HepG2 (cell line): ENCODE data around the gene TUBB3. TPM values are rescaled to one million over a fixed set of nuclear protein-coding genes. Genes with fewer than 3 reads are reported as not detected.

Source experiments
- CHD2 ChIP-seq: IDR thresholded peaks from 2 replicates; pipeline ENCODE4 v1.6.1; 2011; ENCODE audit warnings: low read depth, low read length, improper control_type of control experiment
- GABPB1 ChIP-seq: IDR thresholded peaks from 2 replicates; pipeline ENCODE4 v1.6.1; 2016; ENCODE audit warnings: mild to moderate bottlenecking, missing genetic modification reagents, moderate library complexity, missing compliant biosample characterization
- NAIF1 ChIP-seq: sonication (generic); formaldehyde crosslinking; IDR thresholded peaks from 2 replicates; pipeline ENCODE4 v1.5.0; 2020; ENCODE audit warnings: mild to moderate bottlenecking, missing genetic modification reagents, borderline replicate concordance
- NKX3-1 ChIP-seq: sonication (generic); formaldehyde crosslinking; IDR thresholded peaks from 2 replicates; pipeline ENCODE4 v1.5.0; 2020; ENCODE audit warnings: missing genetic modification reagents
- NR2F6 ChIP-seq, 2 experiments: IDR thresholded peaks; 2 replicates each; pipeline ENCODE4 v1.6.1; 2016; ENCODE audit warnings: antibody characterized with exemption in 1 of 2, mild to moderate bottlenecking in 1 of 2
- RAD51 ChIP-seq: fragments of 450-650 bp; IDR thresholded peaks from 2 replicates; pipeline ENCODE4 v1.6.1; 2016; ENCODE audit warnings: borderline replicate concordance
- RFX3 ChIP-seq: IDR thresholded peaks from 2 replicates; pipeline ENCODE4 v1.6.1; 2016; ENCODE audit warnings: missing biosample characterization, missing genetic modification reagents
- RXRB ChIP-seq: IDR thresholded peaks from 2 replicates; pipeline ENCODE4 v1.6.1; 2016; ENCODE audit warnings: borderline replicate concordance, missing genetic modification reagents, missing compliant biosample characterization
- SMAD9 ChIP-seq: sonication (generic); formaldehyde crosslinking; IDR thresholded peaks from 2 replicates; pipeline ENCODE4 v1.5.1; 2020; ENCODE audit warnings: mild to moderate bottlenecking, missing genetic modification reagents
- ZNF17 ChIP-seq: sonication (generic); formaldehyde crosslinking; IDR thresholded peaks from 2 replicates; pipeline ENCODE4 v1.5.0; 2020; ENCODE audit warnings: mild to moderate bottlenecking, missing genetic modification reagents
- ZNF234 ChIP-seq: sonication (generic); formaldehyde crosslinking; conservative IDR thresholded peaks from 2 replicates; pipeline ENCODE4 v1.5.1; 2020; ENCODE audit warnings: mild to moderate bottlenecking, missing genetic modification reagents
- ZNF251 ChIP-seq: sonication (generic); formaldehyde crosslinking; IDR thresholded peaks from 2 replicates; pipeline ENCODE4 v1.9.0; 2021; ENCODE audit warnings: mild to moderate bottlenecking, missing genetic modification reagents
- ZNF33A ChIP-seq: sonication (generic); formaldehyde crosslinking; IDR thresholded peaks from 2 replicates; pipeline ENCODE4 v1.5.1; 2020; ENCODE audit warnings: missing genetic modification reagents, mild to moderate bottlenecking, moderate library complexity, borderline replicate concordance
- ZNF570 ChIP-seq: sonication (generic); formaldehyde crosslinking; IDR thresholded peaks from 2 replicates; pipeline ENCODE4 v1.4.0; 2020; ENCODE audit warnings: mild to moderate bottlenecking, missing genetic modification reagents, borderline replicate concordance
- ZNF605 ChIP-seq: sonication (generic); formaldehyde crosslinking; IDR thresholded peaks from 2 replicates; pipeline ENCODE4 v1.8.0; 2022; ENCODE audit warnings: mild to moderate bottlenecking, missing genetic modification reagents
- ZNF737 ChIP-seq: sonication (generic); formaldehyde crosslinking; IDR thresholded peaks from 2 replicates; pipeline ENCODE4 v1.5.0; 2020; ENCODE audit warnings: missing genetic modification reagents, mild to moderate bottlenecking, borderline replicate concordance
- ZNF740 ChIP-seq: sonication (generic); formaldehyde crosslinking; IDR thresholded peaks from 2 replicates; pipeline ENCODE4 v1.4.0; 2020; ENCODE audit warnings: missing genetic modification reagents
- ZNF768 ChIP-seq: sonication (generic); formaldehyde crosslinking; IDR thresholded peaks from 2 replicates; pipeline ENCODE4 v1.4.0; 2020; ENCODE audit warnings: missing genetic modification reagents
- ZNF839 ChIP-seq: sonication (generic); formaldehyde crosslinking; IDR thresholded peaks from 2 replicates; pipeline ENCODE4 v1.4.0; 2020; ENCODE audit warnings: missing genetic modification reagents, mild to moderate bottlenecking, borderline replicate concordance
- ZSCAN12 ChIP-seq: sonication (generic); formaldehyde crosslinking; IDR thresholded peaks from 2 replicates; pipeline ENCODE4 v1.9.0; 2021; ENCODE audit warnings: mild to moderate bottlenecking, missing genetic modification reagents
- ZSCAN21 ChIP-seq: sonication (generic); formaldehyde crosslinking; IDR thresholded peaks from 2 replicates; pipeline ENCODE4 v1.8.0; 2022; ENCODE audit warnings: mild to moderate bottlenecking, missing genetic modification reagents, moderate library complexity, borderline replicate concordance
- polyA plus RNA-seq, 8 experiments: library from polyadenylated mRNA; depleted of rRNA in 3 of 8; stranded (reverse) in 7 of 8; unstranded in 1 of 8; fragments of >200 nt; fragmentation: Illumina TruSeq in 4 of 8; extraction: Trizol in 4 of 8; gene quantifications; 2 replicates each; pipeline versions ENCODE4 v1.2.1 to v1.2.3, GENCODE V29; 2011 to 2016; ENCODE audit warnings: low read depth in 4 of 8, missing spikeins in 1 of 8, mixed read lengths in 1 of 8; ENCODE audit not compliant: insufficient read depth in 1 of 8
- total RNA-seq, 5 experiments: library from RNA; depleted of rRNA; stranded (reverse); fragments of >200 nt; fragmentation: Illumina TruSeq; extraction: Trizol; gene quantifications; 2 replicates each; pipeline ENCODE4 v1.2.3, GENCODE V29; 2016; ENCODE audit warnings: low read depth in 1 of 5
- TF ChIP-seq, protein P1 (sequence below): sonication (generic); formaldehyde crosslinking; IDR thresholded peaks from 2 replicates; pipeline ENCODE4 v1.8.0; 2022; ENCODE audit warnings: mild to moderate bottlenecking, missing genetic modification reagents, moderate library complexity
- TF ChIP-seq, protein P2 (sequence below): sonication (generic); formaldehyde crosslinking; IDR thresholded peaks from 2 replicates; pipeline ENCODE4 v1.5.1; 2020; ENCODE audit warnings: missing genetic modification reagents, mild to moderate bottlenecking, borderline replicate concordance

TUBB3 gene
- total and polyA plus RNA-seq, 2 of the 13 experiments (the other 11 are each of a cell fraction or from before 2014, with no cell fraction given), result 110 to 185 TPM

- no peak for TF ChIP-seq RAD51
- no peak for TF ChIP-seq ZNF251 (CRISPR knock-in tag)
- no peak for TF ChIP-seq CHD2
- no peak for TF ChIP-seq NKX3-1
- 0 out of 2 replicates have a peak, but pooled peaks have one; percentile 7 for TF ChIP-seq NR2F6 (IDR thresholded peaks at IDR 0.05)
- TF ChIP-seq NR2F6 (CRISPR knock-in tag; IDR thresholded peaks at IDR 0.05), result no peak
- TF ChIP-seq ZNF605 (CRISPR knock-in tag), result peak; percentile 44; the same call in 1 of the 2 replicates
- TF ChIP-seq RFX3 (CRISPR knock-in tag), result no peak
- TF ChIP-seq, protein P1, sequence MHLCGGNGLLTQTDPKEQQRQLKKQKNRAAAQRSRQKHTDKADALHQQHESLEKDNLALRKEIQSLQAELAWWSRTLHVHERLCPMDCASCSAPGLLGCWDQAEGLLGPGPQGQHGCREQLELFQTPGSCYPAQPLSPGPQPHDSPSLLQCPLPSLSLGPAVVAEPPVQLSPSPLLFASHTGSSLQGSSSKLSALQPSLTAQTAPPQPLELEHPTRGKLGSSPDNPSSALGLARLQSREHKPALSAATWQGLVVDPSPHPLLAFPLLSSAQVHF (CRISPR knock-in tag), result no peak
- TF ChIP-seq NAIF1 (CRISPR knock-in tag), result peak; percentile 57; the same call in 1 of the 2 replicates
- no peak for TF ChIP-seq GABPB1 (CRISPR knock-in tag)
- TF ChIP-seq ZNF839, result no peak
- no peak for TF ChIP-seq ZNF17 (CRISPR knock-in tag)
- TF ChIP-seq, protein P2, sequence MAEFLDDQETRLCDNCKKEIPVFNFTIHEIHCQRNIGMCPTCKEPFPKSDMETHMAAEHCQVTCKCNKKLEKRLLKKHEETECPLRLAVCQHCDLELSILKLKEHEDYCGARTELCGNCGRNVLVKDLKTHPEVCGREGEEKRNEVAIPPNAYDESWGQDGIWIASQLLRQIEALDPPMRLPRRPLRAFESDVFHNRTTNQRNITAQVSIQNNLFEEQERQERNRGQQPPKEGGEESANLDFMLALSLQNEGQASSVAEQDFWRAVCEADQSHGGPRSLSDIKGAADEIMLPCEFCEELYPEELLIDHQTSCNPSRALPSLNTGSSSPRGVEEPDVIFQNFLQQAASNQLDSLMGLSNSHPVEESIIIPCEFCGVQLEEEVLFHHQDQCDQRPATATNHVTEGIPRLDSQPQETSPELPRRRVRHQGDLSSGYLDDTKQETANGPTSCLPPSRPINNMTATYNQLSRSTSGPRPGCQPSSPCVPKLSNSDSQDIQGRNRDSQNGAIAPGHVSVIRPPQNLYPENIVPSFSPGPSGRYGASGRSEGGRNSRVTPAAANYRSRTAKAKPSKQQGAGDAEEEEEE, result 0 out of 2 replicates have a peak, but pooled peaks have one; percentile 17
- TF ChIP-seq ZNF33A (CRISPR knock-in tag), result peak; percentile 19; the same call in 1 of the 2 replicates
- TF ChIP-seq ZNF737 (CRISPR knock-in tag), result no peak
- TF ChIP-seq ZNF740 (CRISPR knock-in tag), result no peak
- no peak for TF ChIP-seq ZSCAN21 (CRISPR knock-in tag)
- TF ChIP-seq ZNF768 (CRISPR knock-in tag), result no peak
- TF ChIP-seq ZNF234 (CRISPR knock-in tag), result no peak
- no peak for TF ChIP-seq SMAD9 (CRISPR knock-in tag)
- no peak for TF ChIP-seq RXRB
- TF ChIP-seq ZNF570, result no peak
- TF ChIP-seq ZSCAN12 (CRISPR knock-in tag), result no peak
Observed at GRCh38 chr16:89973235-89973634, 50.1 kb downstream of the TUBB3 start (continued).
